ENCODE data around the gene RPL9. TPM values are rescaled to one million over a fixed set of nuclear protein-coding genes. Genes with fewer than 3 reads are reported as not detected.

Gene RPL9
- total and polyA plus RNA-seq, 2 of the 4 experiments (the other 2 are of a cell fraction): 1,627 to 1,905 TPM

- POLR2A ChIA-PET (ENCODE audit: unreplicated experiment): no interaction called here
- H3K4me2 ChIP-seq (ENCODE audit: low read depth, low read length): no peak overlapping the region
- no peak overlapping the region for H4K8ac ChIP-seq (ENCODE audit: low read depth in 2 of 2, low read length in 2 of 2)
- peaks cover 9% of the 10 kb centered on the region; the same call in 1 of the 2 replicates for H4K20me1 ChIP-seq (ENCODE audit: insufficient read depth, low read length)
- no peak overlapping the region for H3K18ac ChIP-seq (ENCODE audit: low read depth, low read length)
- H4K5ac ChIP-seq (ENCODE audit: low read depth, low read length): no peak overlapping the region
- CTCF ChIA-PET: no interaction called here
- no peak overlapping the region for H2BK120ac ChIP-seq (ENCODE audit: low read depth, low read length)
- no peak overlapping the region for H2BK15ac ChIP-seq (ENCODE audit: low read depth, low read length)
- H3K9me1 ChIP-seq (ENCODE audit: insufficient read depth, low read length): no peaks in the 10 kb centered on the region
- H3K79me1 ChIP-seq (ENCODE audit: low read depth in 1 of 2, low read length in 2 of 2): peaks cover 0 to 3% of the 10 kb centered on the region in 2 experiments; a peak in 1 of 4 replicates
- H2BK20ac ChIP-seq (ENCODE audit: low read depth, low read length): no peak overlapping the region
- H2AFZ ChIP-seq (replicated peaks; ENCODE audit: low read length, poor library complexity): peak overlapping the region; percentile 82
- H3K4ac ChIP-seq (ENCODE audit: low read depth, low read length): no peak overlapping the region
- no TSS peak for BruUV-seq (replicated peaks)
- in situ Hi-C loops (cut with MboI; ENCODE audit: low sequenced_read_pairs) (no loop called here), dilution Hi-C loops (cut with HindIII; ENCODE audit: low sequenced_read_pairs, unreplicated experiment) (no loop called here), intact Hi-C loops (cut with micrococcal nuclease) (loop anchor here (10.0 kb wide), 1 partner anchor 692 kb away; no protein-coding TSS in a partner anchor)
- 75% methylated on average over 15 of the region's 20 CpGs; no CpG with 5 or more reads in 1 of the 2 experiments for WGBS, 2 experiments (ENCODE audit: extremely low coverage in 2 of 2, insufficient read length in 1 of 2)
- H3K9me3 ChIP-seq (ENCODE audit: control insufficient read depth, insufficient read depth, low read length): no peaks in the 10 kb centered on the region
- H3K27ac ChIP-seq (ENCODE audit: insufficient read depth, low read length): no peak overlapping the region
- no peak overlapping the region for H3K4me3 ChIP-seq (ENCODE audit: insufficient read depth, low read depth, low read length)
- peaks cover 4% of the 10 kb centered on the region; the same call in 1 of the 2 replicates for H3K4me1 ChIP-seq (ENCODE audit: control insufficient read depth, insufficient read depth, low read length)
- no peak overlapping the region for H2BK5ac ChIP-seq (ENCODE audit: low read depth, low read length, poor library complexity, severe bottlenecking)
- no peak overlapping the region for H3K14ac ChIP-seq (replicated peaks; ENCODE audit: low read depth, low read length)
- no peak for TF ChIP-seq BHLHE40 (IDR thresholded peaks at IDR 0.05; ENCODE audit: low read depth, low read length)
- TF ChIP-seq USF2 (IDR thresholded peaks at IDR 0.05; ENCODE audit: low read depth, low read length): no peak
- no peak for TF ChIP-seq CEBPB (IDR thresholded peaks at IDR 0.05; ENCODE audit: low read depth, low read length)
- TF ChIP-seq ELK1 (IDR thresholded peaks at IDR 0.05; ENCODE audit: borderline replicate concordance, low read depth, low read length): no peak
- TF ChIP-seq POLR2A (IDR thresholded peaks at IDR 0.05; ENCODE audit: low read depth, low read length): no peak
- no peak for TF ChIP-seq MAZ (IDR thresholded peaks at IDR 0.05; ENCODE audit: borderline replicate concordance, low read depth, low read length)
- no peak for TF ChIP-seq RFX5 (IDR thresholded peaks at IDR 0.05; ENCODE audit: low read depth, low read length)
- no peak for TF ChIP-seq CHD1 (IDR thresholded peaks at IDR 0.05; ENCODE audit: low read depth, low read length)
- TF ChIP-seq FOS (IDR thresholded peaks at IDR 0.05; ENCODE audit: low read depth, low read length): no peak
- no peak for TF ChIP-seq RAD21 (IDR thresholded peaks at IDR 0.05; ENCODE audit: low read length)
- TF ChIP-seq, protein P1, sequence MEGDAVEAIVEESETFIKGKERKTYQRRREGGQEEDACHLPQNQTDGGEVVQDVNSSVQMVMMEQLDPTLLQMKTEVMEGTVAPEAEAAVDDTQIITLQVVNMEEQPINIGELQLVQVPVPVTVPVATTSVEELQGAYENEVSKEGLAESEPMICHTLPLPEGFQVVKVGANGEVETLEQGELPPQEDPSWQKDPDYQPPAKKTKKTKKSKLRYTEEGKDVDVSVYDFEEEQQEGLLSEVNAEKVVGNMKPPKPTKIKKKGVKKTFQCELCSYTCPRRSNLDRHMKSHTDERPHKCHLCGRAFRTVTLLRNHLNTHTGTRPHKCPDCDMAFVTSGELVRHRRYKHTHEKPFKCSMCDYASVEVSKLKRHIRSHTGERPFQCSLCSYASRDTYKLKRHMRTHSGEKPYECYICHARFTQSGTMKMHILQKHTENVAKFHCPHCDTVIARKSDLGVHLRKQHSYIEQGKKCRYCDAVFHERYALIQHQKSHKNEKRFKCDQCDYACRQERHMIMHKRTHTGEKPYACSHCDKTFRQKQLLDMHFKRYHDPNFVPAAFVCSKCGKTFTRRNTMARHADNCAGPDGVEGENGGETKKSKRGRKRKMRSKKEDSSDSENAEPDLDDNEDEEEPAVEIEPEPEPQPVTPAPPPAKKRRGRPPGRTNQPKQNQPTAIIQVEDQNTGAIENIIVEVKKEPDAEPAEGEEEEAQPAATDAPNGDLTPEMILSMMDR (conservative IDR thresholded peaks at IDR 0.05; ENCODE audit: low read depth, low read length): no peak
- no peak for TF ChIP-seq MXI1 (IDR thresholded peaks at IDR 0.05; ENCODE audit: borderline replicate concordance, low read depth, low read length)
- DNase-seq (no peak), ATAC-seq (ENCODE audit: low read depth) (no peak; the same call in 1 of the 2 replicates)
- H3K27me3 ChIP-seq (ENCODE audit: control insufficient read depth, insufficient read depth, low read length): no peaks in the 10 kb centered on the region; the same call in 1 of the 2 replicates
- no peak overlapping the region for H3K9ac ChIP-seq (ENCODE audit: low read depth, low read length)
- H3K23ac ChIP-seq (ENCODE audit: low read depth, low read length): no peak overlapping the region
- peaks cover 9% of the 10 kb centered on the region for H3K36me3 ChIP-seq (ENCODE audit: control insufficient read depth, insufficient read depth, low read length)
- no peak overlapping the region for H4K91ac ChIP-seq (ENCODE audit: insufficient read depth, low read depth, low read length)
- H3K56ac ChIP-seq (ENCODE audit: extremely low read depth, insufficient read depth, low read length): no peak overlapping the region
- H2AK9ac ChIP-seq (replicated peaks; ENCODE audit: low read depth, low read length, poor library complexity): no peak overlapping the region
- H2AK5ac ChIP-seq (ENCODE audit: low read depth, low read length): no peak overlapping the region
Observed at GRCh38 chr4:39446483-39446841, 12.3 kb downstream of the RPL9 start.
